ENCODE measurements around the gene TNFSF9. TPM values are rescaled to one million over a fixed set of nuclear protein-coding genes. Genes with fewer than 3 reads are reported as not detected.
A peak's percentile ranks its signal among the peaks of the same experiment; 100 is the strongest.

Gene TNFSF9
- total RNA-seq, 1 donor from 2014 or later: 5.5 TPM

DNA sequence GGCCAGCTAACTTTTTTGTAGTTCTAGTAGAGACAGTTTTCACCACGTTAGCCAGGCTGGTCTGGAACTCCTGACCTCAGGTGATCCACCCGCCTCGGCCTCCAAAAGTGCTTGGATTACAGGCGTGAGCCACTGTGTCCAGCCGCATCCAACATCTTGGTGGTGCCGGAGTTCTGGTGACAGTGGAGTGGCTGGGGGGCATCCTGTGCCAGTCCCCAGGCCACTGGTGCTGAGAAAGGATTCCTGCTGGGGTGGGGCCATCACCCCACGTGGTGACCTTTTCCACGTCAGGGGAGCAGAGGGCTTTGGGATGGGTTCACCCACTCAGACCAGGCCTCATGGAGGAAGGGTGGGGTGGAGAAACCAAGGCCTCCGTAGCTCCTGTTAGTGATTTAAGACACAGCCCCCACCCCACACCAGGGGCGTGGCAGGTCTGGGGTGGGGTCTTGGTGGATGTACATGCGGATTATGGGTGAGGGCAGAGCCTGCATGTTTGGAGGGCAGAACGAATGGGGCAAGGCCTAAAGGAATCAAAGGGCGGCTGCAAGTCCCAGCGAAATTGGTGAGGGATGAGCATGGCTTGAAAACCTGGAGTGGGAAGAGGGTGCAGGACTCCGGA, 15.8 kb upstream of the TNFSF9 start:
- FAIRE-seq (no peak), DNase-seq (ENCODE audit: low read depth) (no peak)
- Histone ChIP-seq H3K27me3 (ENCODE audit: control insufficient read depth, insufficient read depth, low read length) (no peaks in the 10 kb centered on the region), H3K36me3 (ENCODE audit: control insufficient read depth, insufficient read depth, low read length) (no peaks in the 10 kb centered on the region), H3K4me3 (ENCODE audit: low read depth, low read length) (no peak overlapping the region)
- no peak for TF ChIP-seq CTCF (IDR thresholded peaks at IDR 0.05; ENCODE audit: insufficient read depth, low read length, severe bottlenecking)

GRCh38 chr19:6516018-6516658, 14.7 kb upstream of the TNFSF9 start:
- peak; percentile 92 for DNase-seq (ENCODE audit: low read depth)
- FAIRE-seq: no peak

GRCh38 chr19:6516659-6517291, 14.1 kb upstream of the TNFSF9 start:
- TF ChIP-seq CTCF (IDR thresholded peaks at IDR 0.05; ENCODE audit: insufficient read depth, low read length, severe bottlenecking): peak; percentile 94
- Histone ChIP-seq H3K4me3 (ENCODE audit: low read depth, low read length) (peak overlapping the region; percentile 53), H3K27me3 (ENCODE audit: control insufficient read depth, insufficient read depth, low read length) (no peaks in the 10 kb centered on the region), H3K36me3 (ENCODE audit: control insufficient read depth, insufficient read depth, low read length) (no peaks in the 10 kb centered on the region)
- DNase-seq (ENCODE audit: low read depth) (peak; percentile 49), FAIRE-seq (no peak)

More at GRCh38 chr19:6516018-6516658, 14.7 kb upstream of the TNFSF9 start:
- no peak for TF ChIP-seq CTCF (IDR thresholded peaks at IDR 0.05; ENCODE audit: insufficient read depth, low read length, severe bottlenecking)
- H3K36me3 ChIP-seq (ENCODE audit: control insufficient read depth, insufficient read depth, low read length): no peaks in the 10 kb centered on the region
- H3K4me3 ChIP-seq (ENCODE audit: low read depth, low read length): peak overlapping the region; percentile 53
- no peaks in the 10 kb centered on the region for H3K27me3 ChIP-seq (ENCODE audit: control insufficient read depth, insufficient read depth, low read length)

DNA sequence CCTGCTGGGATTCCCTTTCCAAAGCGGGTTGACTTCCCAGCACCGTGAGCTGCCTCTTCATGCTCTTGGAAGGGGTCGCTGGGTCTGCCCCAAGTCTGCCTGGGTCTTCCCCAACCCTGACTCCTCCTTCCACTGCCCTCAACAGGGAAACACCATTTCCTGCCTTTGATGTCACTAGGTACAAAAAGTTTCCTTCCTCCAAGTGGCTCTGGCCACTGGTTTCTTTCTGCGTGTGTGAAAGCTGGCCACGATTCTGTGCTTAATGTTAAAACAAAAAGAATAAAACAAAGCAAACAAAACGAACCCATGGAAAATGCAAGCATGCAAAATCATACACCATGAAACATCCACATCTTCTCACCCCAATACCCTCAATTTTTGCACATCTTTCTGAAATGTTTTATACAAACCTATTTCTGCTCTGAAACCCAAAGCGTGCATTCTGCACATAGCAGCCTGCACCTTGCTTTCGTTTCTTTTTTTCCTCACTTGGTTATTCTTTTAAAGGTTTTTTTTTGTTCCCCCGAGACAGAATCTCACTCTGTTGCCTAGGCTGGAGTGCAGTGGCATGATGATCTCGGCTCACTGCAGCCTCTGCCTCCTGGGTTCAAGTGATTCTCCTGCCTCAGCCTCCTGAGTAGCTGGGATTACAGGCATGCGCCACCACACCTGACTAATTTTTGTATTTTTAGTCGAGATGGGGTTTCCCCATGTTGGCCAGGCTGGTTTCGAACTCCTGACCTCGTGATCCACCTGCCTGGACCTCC, 12.5 kb upstream of the TNFSF9 start:
- FAIRE-seq (no peak), DNase-seq (ENCODE audit: low read depth) (no peak)
- no peaks in the 10 kb centered on the region for H3K36me3 ChIP-seq (ENCODE audit: control insufficient read depth, insufficient read depth, low read length)
- H3K27me3 ChIP-seq (ENCODE audit: control insufficient read depth, insufficient read depth, low read length): no peaks in the 10 kb centered on the region
- no peak overlapping the region for H3K4me3 ChIP-seq (ENCODE audit: low read depth, low read length)
- no peak for TF ChIP-seq CTCF (IDR thresholded peaks at IDR 0.05; ENCODE audit: insufficient read depth, low read length, severe bottlenecking)

DNA sequence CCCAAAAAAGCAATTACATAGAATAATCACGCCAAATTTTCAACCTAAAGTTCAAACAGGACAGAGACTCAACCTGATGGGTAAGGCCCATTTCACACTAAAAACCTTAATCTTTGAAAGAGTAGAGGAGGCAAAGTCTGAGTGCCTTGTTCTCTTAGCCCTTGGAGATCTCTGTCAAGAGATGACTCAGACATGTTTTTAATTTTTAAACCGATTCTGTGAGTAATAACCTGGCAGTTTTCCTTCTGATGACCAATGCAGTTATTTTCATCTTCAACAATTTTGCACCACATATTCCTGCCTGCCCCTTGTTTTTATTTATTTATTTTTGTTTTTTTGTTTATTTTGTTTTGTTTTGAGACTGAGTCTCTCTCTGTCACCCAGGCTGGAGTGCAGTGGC, 11.5 kb upstream of the TNFSF9 start:
- Histone ChIP-seq H3K36me3 (ENCODE audit: control insufficient read depth, insufficient read depth, low read length) (no peaks in the 10 kb centered on the region), H3K27me3 (ENCODE audit: control insufficient read depth, insufficient read depth, low read length) (no peaks in the 10 kb centered on the region), H3K4me3 (ENCODE audit: low read depth, low read length) (no peak overlapping the region)
- FAIRE-seq (no peak), DNase-seq (ENCODE audit: low read depth) (peak; percentile 86)
- TF ChIP-seq CTCF (IDR thresholded peaks at IDR 0.05; ENCODE audit: insufficient read depth, low read length, severe bottlenecking): no peak

Data from bronchial epithelial cell (primary cell).